H9 (cell line): ENCODE results near the gene AKR1C8. TPM values are rescaled to one million over a fixed set of nuclear protein-coding genes. Genes with fewer than 3 reads are reported as not detected.

Experiments
- DNase-seq: peaks from one replicate; pipeline ENCODE4 v3.0.0-alpha.2; 2017
- H2AFZ ChIP-seq: one replicate; pipeline ENCODE4 v1.6.1; 2013; ENCODE audit warnings: mild to moderate bottlenecking, low read length, control low read depth, moderate library complexity
- H2AK5ac ChIP-seq: 2 replicates; pipeline ENCODE4 v1.6.1; 2013; ENCODE audit warnings: low read length, control low read depth, mixed read lengths; ENCODE audit not compliant: insufficient read length
- H2BK120ac ChIP-seq: one replicate; pipeline ENCODE4 v1.6.1; 2013; ENCODE audit warnings: low read depth, mild to moderate bottlenecking, low read length, control low read depth, inconsistent platforms; ENCODE audit not compliant: poor library complexity, severe bottlenecking
- H2BK12ac ChIP-seq: 2 replicates; pipeline ENCODE4 v1.6.1; 2013; ENCODE audit warnings: low read length, control low read depth, mixed read lengths, low read depth; ENCODE audit not compliant: insufficient read length
- H2BK15ac ChIP-seq: 2 replicates; pipeline ENCODE4 v1.6.1; 2013; ENCODE audit warnings: low read depth, low read length, control low read depth
- H2BK20ac ChIP-seq: one replicate; pipeline ENCODE4 v1.6.1; 2013; ENCODE audit warnings: low read depth, mild to moderate bottlenecking, low read length, control low read depth, inconsistent platforms; ENCODE audit not compliant: poor library complexity, severe bottlenecking
- H2BK5ac ChIP-seq: 2 replicates; pipeline ENCODE4 v1.6.1; 2013; ENCODE audit warnings: low read length, control low read depth, mixed read lengths; ENCODE audit not compliant: insufficient read length
- H3K14ac ChIP-seq: 2 replicates; pipeline ENCODE4 v1.6.1; 2013; ENCODE audit warnings: low read length, control low read depth; ENCODE audit not compliant: insufficient read depth
- H3K18ac ChIP-seq: 2 replicates; pipeline ENCODE4 v1.6.1; 2013; ENCODE audit warnings: low read depth, mild to moderate bottlenecking, mixed read lengths, low read length, control low read depth; ENCODE audit not compliant: insufficient read length
- H3K23ac ChIP-seq: 2 replicates; pipeline ENCODE4 v1.6.1; 2013; ENCODE audit warnings: low read length, control low read depth, mixed read lengths, low read depth; ENCODE audit not compliant: insufficient read length
- H3K23me2 ChIP-seq: 2 replicates; pipeline ENCODE4 v1.6.1; 2013; ENCODE audit warnings: low read depth, mild to moderate bottlenecking, mixed read lengths, low read length, control low read depth; ENCODE audit not compliant: insufficient read length, poor library complexity, severe bottlenecking
- H3K27ac ChIP-seq: 2 replicates; pipeline ENCODE4 v1.5.1; 2013; ENCODE audit warnings: low read length, control low read depth, mixed read lengths, low read depth; ENCODE audit not compliant: insufficient read length
- H3K27me3 ChIP-seq: 2 replicates; pipeline ENCODE4 v1.6.1; 2013; ENCODE audit warnings: low read length, control low read depth, inconsistent platforms; ENCODE audit not compliant: insufficient read depth
- H3K4ac ChIP-seq: 2 replicates; pipeline ENCODE4 v1.6.1; 2013; ENCODE audit warnings: low read depth, mild to moderate bottlenecking, control low read depth, inconsistent platforms, low read length, moderate library complexity
- H3K4me1 ChIP-seq: 2 replicates; pipeline ENCODE4 v1.6.1; 2013; ENCODE audit warnings: low read length, control low read depth, inconsistent platforms; ENCODE audit not compliant: insufficient read depth
- H3K4me2 ChIP-seq: 2 replicates; pipeline ENCODE4 v1.6.1; 2013; ENCODE audit warnings: low read length, control low read depth, mixed read lengths; ENCODE audit not compliant: insufficient read length, insufficient read depth
- H3K56ac ChIP-seq: 2 replicates; pipeline ENCODE4 v1.6.1; 2013; ENCODE audit warnings: low read depth, mild to moderate bottlenecking, mixed read lengths, low read length, control low read depth; ENCODE audit not compliant: insufficient read length
- H3K79me1 ChIP-seq: 2 replicates; pipeline ENCODE4 v1.6.1; 2013; ENCODE audit warnings: low read depth, mild to moderate bottlenecking, moderate library complexity, low read length, control low read depth, inconsistent platforms; ENCODE audit not compliant: insufficient read depth, poor library complexity, severe bottlenecking
- H3K79me2 ChIP-seq: 2 replicates; pipeline ENCODE4 v1.6.1; 2013; ENCODE audit warnings: low read length, control low read depth, inconsistent platforms; ENCODE audit not compliant: insufficient read depth
- H3K9ac ChIP-seq: 2 replicates; pipeline ENCODE4 v1.6.1; 2013; ENCODE audit warnings: low read length, control low read depth, mixed read lengths; ENCODE audit not compliant: insufficient read length; ENCODE audit errors: extremely low read depth
- H3K9me3 ChIP-seq: one replicate; pipeline ENCODE4 v1.6.1; 2013; ENCODE audit warnings: low read depth, low read length, inconsistent platforms; ENCODE audit not compliant: control insufficient read depth
- H3T11ph ChIP-seq: one replicate; pipeline ENCODE4 v1.6.1; 2013; ENCODE audit warnings: mild to moderate bottlenecking, low read length, control low read depth, inconsistent platforms
- H4K20me1 ChIP-seq: one replicate; pipeline ENCODE4 v1.6.1; 2013; ENCODE audit not compliant: control insufficient read depth, insufficient read length, insufficient read depth
- H4K5ac ChIP-seq: 2 replicates; pipeline ENCODE4 v1.6.1; 2013; ENCODE audit warnings: low read depth, mild to moderate bottlenecking, mixed read lengths, low read length, control low read depth; ENCODE audit not compliant: insufficient read length
- H4K8ac ChIP-seq: replicated peaks from 2 replicates; pipeline ENCODE4 v1.6.1; 2013; ENCODE audit warnings: low read length, control low read depth, mixed read lengths, low read depth; ENCODE audit not compliant: insufficient read length
- H4K91ac ChIP-seq: 2 replicates; pipeline ENCODE4 v1.6.1; 2013; ENCODE audit warnings: low read depth, mild to moderate bottlenecking, moderate library complexity, mixed read lengths, low read length, control low read depth; ENCODE audit not compliant: insufficient read length
- H3K27ac Mint-ChIP-seq, 3 experiments: 2 replicates in 2 of 3; 3 replicates in 1 of 3; pipeline ENCODE4 v1.8.0; 2020 to 2021; ENCODE audit warnings: mixed read lengths in 3 of 3, mild to moderate bottlenecking in 1 of 3, moderate library complexity in 1 of 3
- H3K27me3 Mint-ChIP-seq: 2 replicates; pipeline ENCODE4 v1.8.0; 2021; ENCODE audit warnings: low read depth, mild to moderate bottlenecking, moderate library complexity, mixed read lengths
- H3K36me3 Mint-ChIP-seq, 3 experiments: 2 replicates in 2 of 3; 3 replicates in 1 of 3; pipeline ENCODE4 v1.8.0; 2020 to 2021; ENCODE audit warnings: low read depth in 3 of 3, mixed read lengths in 3 of 3; ENCODE audit not compliant: insufficient read depth in 1 of 3
- H3K4me1 Mint-ChIP-seq, 2 experiments: 2 replicates each; pipeline ENCODE4 v1.8.0; 2020; ENCODE audit warnings: mixed read lengths in 2 of 2
- H3K4me3 Mint-ChIP-seq, 2 experiments: 2 replicates in 1 of 2; 3 replicates in 1 of 2; pipeline ENCODE4 v1.8.0; 2020 to 2021; ENCODE audit warnings: mild to moderate bottlenecking in 2 of 2, mixed read lengths in 2 of 2, moderate library complexity in 1 of 2
- H3K9me3 Mint-ChIP-seq, 2 experiments: 2 replicates in 1 of 2; 3 replicates in 1 of 2; pipeline ENCODE4 v1.8.0; 2020; ENCODE audit warnings: mild to moderate bottlenecking in 2 of 2, mixed read lengths in 2 of 2, moderate library complexity in 1 of 2
- CTCF ChIP-seq: fragments of 200-600 bp; sonication (generic); conservative IDR thresholded peaks from 3 replicates; pipeline ENCODE4 v1.8.0; 2021; ENCODE audit warnings: antibody characterized with exemption, mild to moderate bottlenecking
- WGBS: extraction: QIAGEN DNeasy Blood & Tissue Kit; methylation state at CpG from one replicate; pipeline ENCODE4 v1.1.7; 2013; ENCODE audit warnings: missing lambda C conversion rate, low lambda C conversion rate, mixed read lengths; ENCODE audit not compliant: insufficient read length; ENCODE audit errors: extremely low coverage; 5-methylcytosine and 5-hydroxymethylcytosine counted together
- total RNA-seq: library from RNA; stranded (reverse); gene quantifications from 2 replicates; pipeline ENCODE4 v1.2.1, GENCODE V29; 2021

AKR1C8 gene
- total RNA-seq, 1 experiment from 2014 or later = not detected

DNA sequence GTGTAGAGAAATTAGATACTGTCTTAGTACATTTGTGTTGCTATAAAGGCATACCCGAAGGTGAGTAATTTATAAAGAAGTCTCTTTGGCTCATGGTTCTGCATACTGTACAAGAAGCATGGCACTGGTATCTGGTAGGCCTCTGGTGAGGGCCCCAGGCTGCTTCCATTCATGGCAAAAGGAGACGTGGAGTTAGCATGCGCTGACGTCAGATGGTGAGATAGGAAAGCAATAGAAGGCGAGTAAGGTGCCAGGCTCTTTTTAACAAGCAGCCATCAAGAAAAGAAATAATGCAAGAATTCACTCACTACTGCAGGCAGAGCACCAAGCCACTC is 38.1 kb downstream of the AKR1C8 start:
- no peaks in the 10 kb centered on the region for H4K20me1 ChIP-seq
- H3K4me2 ChIP-seq = no peak overlapping the region
- H3K9me3 Mint-ChIP-seq = peaks cover 59 to 70% of the 10 kb centered on the region in 2 experiments
- no peaks in the 10 kb centered on the region; the same call in 1 of the 2 replicates for H3K27me3 Mint-ChIP-seq
- no peak overlapping the region for H2BK20ac ChIP-seq
- no CpG with 5 or more reads among the region's 5 CpGs for WGBS
- no peak overlapping the region for H2BK12ac ChIP-seq
- H3K27me3 ChIP-seq = no peaks in the 10 kb centered on the region
- peaks cover 6% of the 10 kb centered on the region for H3K9me3 ChIP-seq
- H2BK120ac ChIP-seq = no peak overlapping the region
- H3K14ac ChIP-seq = no peak overlapping the region
- DNase-seq = no peak
- no peak overlapping the region for H4K5ac ChIP-seq
- no peak overlapping the region for H3K4me3 Mint-ChIP-seq
- no peak overlapping the region for H4K8ac ChIP-seq
- no peaks in the 10 kb centered on the region for H3K4me1 Mint-ChIP-seq
- no peak overlapping the region for H3K23ac ChIP-seq
- no peak overlapping the region for H3T11ph ChIP-seq
- no peak for TF ChIP-seq CTCF
- H2AFZ ChIP-seq = no peak overlapping the region
- no peak overlapping the region for H2BK15ac ChIP-seq
- H3K36me3 Mint-ChIP-seq = peaks cover 0 to 16% (median 0%) of the 10 kb centered on the region in 3 experiments; a peak in 5 of 7 replicates
- H2BK5ac ChIP-seq = no peak overlapping the region
- no peak overlapping the region for H3K9ac ChIP-seq
- H3K4me1 ChIP-seq = no peaks in the 10 kb centered on the region
- no peaks in the 10 kb centered on the region for H3K23me2 ChIP-seq
- H3K79me1 ChIP-seq = no peaks in the 10 kb centered on the region
- no peak overlapping the region for H4K91ac ChIP-seq
- H3K4ac ChIP-seq = no peak overlapping the region
- no peak overlapping the region for H3K56ac ChIP-seq
- H3K18ac ChIP-seq = no peak overlapping the region
- no peak overlapping the region for H2AK5ac ChIP-seq
- no peak overlapping the region for H3K27ac ChIP-seq
- no peaks in the 10 kb centered on the region for H3K79me2 ChIP-seq
- H3K27ac Mint-ChIP-seq = no peak overlapping the region
